ENCODE data around the gene RALGPS1.

Gene RALGPS1

GRCh38 chr9:127053057-127053821 lies 138.7 kb downstream of the RALGPS1 start:
- no peak for TF ChIP-seq ZFX (IDR thresholded peaks at IDR 0.05)
- TF ChIP-seq, protein P1, sequence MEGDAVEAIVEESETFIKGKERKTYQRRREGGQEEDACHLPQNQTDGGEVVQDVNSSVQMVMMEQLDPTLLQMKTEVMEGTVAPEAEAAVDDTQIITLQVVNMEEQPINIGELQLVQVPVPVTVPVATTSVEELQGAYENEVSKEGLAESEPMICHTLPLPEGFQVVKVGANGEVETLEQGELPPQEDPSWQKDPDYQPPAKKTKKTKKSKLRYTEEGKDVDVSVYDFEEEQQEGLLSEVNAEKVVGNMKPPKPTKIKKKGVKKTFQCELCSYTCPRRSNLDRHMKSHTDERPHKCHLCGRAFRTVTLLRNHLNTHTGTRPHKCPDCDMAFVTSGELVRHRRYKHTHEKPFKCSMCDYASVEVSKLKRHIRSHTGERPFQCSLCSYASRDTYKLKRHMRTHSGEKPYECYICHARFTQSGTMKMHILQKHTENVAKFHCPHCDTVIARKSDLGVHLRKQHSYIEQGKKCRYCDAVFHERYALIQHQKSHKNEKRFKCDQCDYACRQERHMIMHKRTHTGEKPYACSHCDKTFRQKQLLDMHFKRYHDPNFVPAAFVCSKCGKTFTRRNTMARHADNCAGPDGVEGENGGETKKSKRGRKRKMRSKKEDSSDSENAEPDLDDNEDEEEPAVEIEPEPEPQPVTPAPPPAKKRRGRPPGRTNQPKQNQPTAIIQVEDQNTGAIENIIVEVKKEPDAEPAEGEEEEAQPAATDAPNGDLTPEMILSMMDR (conservative IDR thresholded peaks at IDR 0.05), result no peak
- H3K27ac ChIP-seq, result no peak overlapping the region

- no peak overlapping the region for H3K27ac ChIP-seq
- TF ChIP-seq ZFX (IDR thresholded peaks at IDR 0.05), result no peak
- TF ChIP-seq, protein P1 (conservative IDR thresholded peaks at IDR 0.05), result no peak
Observed at GRCh38 chr9:127053960-127054359, 139.4 kb downstream of the RALGPS1 start.

- no peak for TF ChIP-seq ZFX (IDR thresholded peaks at IDR 0.05)
- TF ChIP-seq, protein P1 (conservative IDR thresholded peaks at IDR 0.05), result no peak
- H3K27ac ChIP-seq, result no peak overlapping the region
Observed at GRCh38 chr9:127055745-127056402, 141.3 kb downstream of the RALGPS1 start.

DNA sequence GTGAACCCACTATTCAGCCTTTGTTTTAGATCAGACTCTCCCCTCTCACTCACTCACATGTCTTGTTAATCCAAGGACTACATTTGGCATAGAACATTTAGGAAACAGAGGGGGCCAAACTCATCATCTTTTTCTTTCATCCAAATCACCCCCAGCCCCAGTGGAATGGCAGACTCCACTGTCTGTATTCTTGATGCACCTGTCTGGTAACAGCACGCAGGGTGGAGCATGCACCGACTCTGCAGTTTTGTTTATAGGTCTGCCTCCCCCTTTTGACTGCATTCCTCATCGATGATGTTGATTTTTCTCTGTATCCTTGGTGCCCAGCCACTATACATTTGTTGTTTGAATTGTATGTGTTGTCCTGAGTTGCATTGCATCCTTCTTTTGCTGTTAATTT lies 141.9 kb downstream of the RALGPS1 start:
- no peak overlapping the region for H3K27ac ChIP-seq
- TF ChIP-seq ZFX (IDR thresholded peaks at IDR 0.05), result no peak
- TF ChIP-seq, protein P1 (conservative IDR thresholded peaks at IDR 0.05), result no peak

- H3K27ac ChIP-seq, result no peak overlapping the region
- no peak for TF ChIP-seq ZFX (IDR thresholded peaks at IDR 0.05)
- TF ChIP-seq, protein P1 (conservative IDR thresholded peaks at IDR 0.05), result no peak
Observed at GRCh38 chr9:127058011-127058644, 143.5 kb downstream of the RALGPS1 start.

GRCh38 chr9:127058645-127059021 lies 144.1 kb downstream of the RALGPS1 start:
- no peak overlapping the region for H3K27ac ChIP-seq
- TF ChIP-seq, protein P1 (conservative IDR thresholded peaks at IDR 0.05), result no peak
- TF ChIP-seq ZFX (IDR thresholded peaks at IDR 0.05), result no peak

- H3K27ac ChIP-seq, result no peak overlapping the region
Observed at GRCh38 chr9:127059030-127059429, 144.4 kb downstream of the RALGPS1 start.

More at GRCh38 chr9:127059030-127059429, 144.4 kb downstream of the RALGPS1 start:
- no peak for TF ChIP-seq ZFX (IDR thresholded peaks at IDR 0.05)
- TF ChIP-seq, protein P1 (conservative IDR thresholded peaks at IDR 0.05), result no peak
